Measurements from ENCODE around the gene BAHCC1. TPM values are rescaled to one million over a fixed set of nuclear protein-coding genes. Genes with fewer than 3 reads are reported as not detected.

BAHCC1 gene
- total RNA-seq, 1 experiment from 2014 or later = 3.1 TPM

- H3K18ac ChIP-seq (ENCODE audit: insufficient read length, low read depth, low read length) = no peak overlapping the region
- H3K14ac ChIP-seq (ENCODE audit: insufficient read depth, low read length) = no peak overlapping the region
- H3K9me3 ChIP-seq (ENCODE audit: control insufficient read depth, low read depth, low read length) = no peaks in the 10 kb centered on the region
- Mint-ChIP-seq H3K4me3 (no peak overlapping the region), H3K36me3 (ENCODE audit: insufficient read depth in 1 of 3, low read depth in 3 of 3) (no peaks in the 10 kb centered on the region), H3K27ac (peak overlapping the region in 1 of 3 experiments; percentile 72; a peak in 1 of 7 replicates), H3K9me3 (no peaks in the 10 kb centered on the region), H3K27me3 (ENCODE audit: low read depth) (no peaks in the 10 kb centered on the region), H3K4me1 (peaks cover 5 to 17% of the 10 kb centered on the region in 2 experiments)
- H3K23me2 ChIP-seq (ENCODE audit: insufficient read length, low read depth, low read length, poor library complexity, severe bottlenecking) = no peaks in the 10 kb centered on the region
- no peak overlapping the region for H3K27ac ChIP-seq (ENCODE audit: insufficient read length, low read depth, low read length)
- no peak overlapping the region for H4K91ac ChIP-seq (ENCODE audit: insufficient read length, low read depth, low read length)
- H2BK20ac ChIP-seq (ENCODE audit: low read depth, low read length, poor library complexity, severe bottlenecking) = no peak overlapping the region
- H3K27me3 ChIP-seq (ENCODE audit: insufficient read depth, low read length) = no peaks in the 10 kb centered on the region
- H3K56ac ChIP-seq (ENCODE audit: insufficient read length, low read depth, low read length) = no peak overlapping the region
- no peaks in the 10 kb centered on the region for H4K20me1 ChIP-seq (ENCODE audit: control insufficient read depth, insufficient read depth, insufficient read length)
- H2AK5ac ChIP-seq (ENCODE audit: insufficient read length, low read length) = no peak overlapping the region
- no peaks in the 10 kb centered on the region for H3K4me1 ChIP-seq (ENCODE audit: insufficient read depth, low read length)
- no peak for DNase-seq
- H3K79me1 ChIP-seq (ENCODE audit: insufficient read depth, low read depth, low read length, poor library complexity, severe bottlenecking) = no peaks in the 10 kb centered on the region
- no peak overlapping the region for H2BK15ac ChIP-seq (ENCODE audit: low read depth, low read length)
- H3K4ac ChIP-seq (ENCODE audit: low read depth, low read length) = no peak overlapping the region
- no peak overlapping the region for H2BK12ac ChIP-seq (ENCODE audit: insufficient read length, low read depth, low read length)
- H4K8ac ChIP-seq (replicated peaks; ENCODE audit: insufficient read length, low read depth, low read length) = no peak overlapping the region
- TF ChIP-seq, protein P1, sequence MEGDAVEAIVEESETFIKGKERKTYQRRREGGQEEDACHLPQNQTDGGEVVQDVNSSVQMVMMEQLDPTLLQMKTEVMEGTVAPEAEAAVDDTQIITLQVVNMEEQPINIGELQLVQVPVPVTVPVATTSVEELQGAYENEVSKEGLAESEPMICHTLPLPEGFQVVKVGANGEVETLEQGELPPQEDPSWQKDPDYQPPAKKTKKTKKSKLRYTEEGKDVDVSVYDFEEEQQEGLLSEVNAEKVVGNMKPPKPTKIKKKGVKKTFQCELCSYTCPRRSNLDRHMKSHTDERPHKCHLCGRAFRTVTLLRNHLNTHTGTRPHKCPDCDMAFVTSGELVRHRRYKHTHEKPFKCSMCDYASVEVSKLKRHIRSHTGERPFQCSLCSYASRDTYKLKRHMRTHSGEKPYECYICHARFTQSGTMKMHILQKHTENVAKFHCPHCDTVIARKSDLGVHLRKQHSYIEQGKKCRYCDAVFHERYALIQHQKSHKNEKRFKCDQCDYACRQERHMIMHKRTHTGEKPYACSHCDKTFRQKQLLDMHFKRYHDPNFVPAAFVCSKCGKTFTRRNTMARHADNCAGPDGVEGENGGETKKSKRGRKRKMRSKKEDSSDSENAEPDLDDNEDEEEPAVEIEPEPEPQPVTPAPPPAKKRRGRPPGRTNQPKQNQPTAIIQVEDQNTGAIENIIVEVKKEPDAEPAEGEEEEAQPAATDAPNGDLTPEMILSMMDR (conservative IDR thresholded peaks at IDR 0.05) = no peak
- no peak overlapping the region for H2BK120ac ChIP-seq (ENCODE audit: low read depth, low read length, poor library complexity, severe bottlenecking)
- no peaks in the 10 kb centered on the region for H3K79me2 ChIP-seq (ENCODE audit: insufficient read depth, low read length)
- no peak overlapping the region for H3K4me2 ChIP-seq (ENCODE audit: insufficient read depth, insufficient read length, low read length)
- no peak overlapping the region for H4K5ac ChIP-seq (ENCODE audit: insufficient read length, low read depth, low read length)
- H3K9ac ChIP-seq (ENCODE audit: extremely low read depth, insufficient read length, low read length) = no peak overlapping the region
- H3T11ph ChIP-seq (ENCODE audit: low read length) = no peak overlapping the region
- H2BK5ac ChIP-seq (ENCODE audit: insufficient read length, low read length) = no peak overlapping the region
- no CpG with 5 or more reads among the region's 25 CpGs for WGBS (ENCODE audit: extremely low coverage, insufficient read length, low lambda C conversion rate)
- no peak overlapping the region for H2AFZ ChIP-seq (ENCODE audit: low read length)
- H3K23ac ChIP-seq (ENCODE audit: insufficient read length, low read depth, low read length) = no peak overlapping the region
Measured at GRCh38 chr17:81457917-81458555, 62.8 kb downstream of the BAHCC1 start.
